Activated T-helper 1 cell treated with Interleukin-2 at 50 U/mL for 16 hours (primary cell): ENCODE data around the gene STX10.
A peak's percentile ranks its signal among the peaks of the same experiment; 100 is the strongest.

Experiments used
- DNase-seq: peaks from one replicate; pipeline ENCODE4 v3.0.0-alpha.2; 2020; ENCODE audit warnings: low read depth

STX10 gene

DNA sequence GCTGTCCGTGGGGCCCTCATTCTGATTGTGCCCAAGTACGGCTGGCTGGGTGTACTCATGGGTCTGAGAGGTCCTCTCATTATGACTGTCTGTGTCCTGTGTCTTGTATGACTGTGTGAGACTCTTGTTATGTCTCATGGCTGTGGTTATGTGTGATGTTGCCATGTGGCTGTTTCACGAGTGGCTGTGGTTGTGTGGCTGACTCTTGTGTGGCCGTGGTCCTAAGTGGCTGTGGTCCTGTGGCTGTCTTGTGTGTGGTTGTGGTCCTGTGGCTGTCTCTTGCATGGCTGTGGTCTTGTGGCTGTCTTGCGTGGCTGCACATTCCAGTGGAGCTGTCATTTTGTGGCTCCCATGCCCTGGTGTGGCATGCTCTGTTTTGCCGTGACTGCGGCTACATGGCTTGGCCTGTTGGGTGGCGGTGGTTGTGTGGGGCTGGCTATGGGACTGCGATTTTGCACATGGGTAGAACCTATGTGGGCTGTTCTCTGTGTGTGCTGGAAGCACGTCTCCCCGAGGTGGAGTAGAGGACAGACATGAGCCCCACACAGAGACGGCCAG, 50.1 kb downstream of the STX10 start:
- DNase-seq: peak; percentile 42

DNA sequence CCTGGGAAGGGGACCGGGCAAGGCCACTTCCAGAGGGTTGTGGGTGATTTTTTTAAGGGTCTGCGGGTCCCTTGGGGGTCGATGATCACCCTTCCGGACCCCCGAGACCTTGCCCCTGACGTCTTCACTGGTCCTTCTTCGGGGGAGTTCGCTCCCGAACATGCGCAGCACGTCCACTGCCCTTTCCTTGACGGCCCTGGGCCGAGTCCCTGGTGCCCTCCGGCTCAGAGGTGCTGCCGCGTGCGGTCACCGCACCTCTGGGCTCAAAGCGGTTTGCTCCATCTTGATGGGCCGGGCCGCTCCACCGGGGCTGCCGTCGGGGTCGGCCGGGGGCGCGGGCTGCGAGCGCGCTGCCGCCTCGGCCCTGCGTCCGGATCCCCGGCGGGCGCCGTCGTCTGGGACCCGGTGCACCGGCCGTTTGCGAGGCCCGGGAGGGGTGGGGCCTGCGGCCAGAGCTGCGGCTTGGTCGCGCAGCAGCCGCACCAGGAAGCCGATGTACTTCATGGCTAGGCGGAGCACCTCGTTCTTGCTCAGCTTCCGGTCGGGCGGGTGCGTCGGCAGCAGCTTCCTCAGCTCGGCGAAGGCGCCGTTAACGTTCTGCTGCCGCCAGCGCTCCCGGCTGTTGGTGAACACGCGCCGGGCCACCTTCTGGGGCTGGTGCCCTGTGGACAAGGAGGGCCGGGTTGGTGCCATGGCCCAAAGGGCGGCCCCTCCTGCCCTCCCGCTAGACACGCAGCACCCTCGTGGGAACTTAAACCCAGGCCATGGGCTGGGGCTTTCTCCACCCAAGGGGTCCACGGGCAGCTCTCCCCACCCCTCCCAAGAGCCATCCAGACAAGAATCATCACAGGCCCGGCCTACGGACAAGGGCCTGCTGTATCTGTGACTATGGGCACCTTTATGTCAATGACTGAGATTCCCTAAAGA, 50.8 kb downstream of the STX10 start:
- DNase-seq: peak; percentile 76

DNA sequence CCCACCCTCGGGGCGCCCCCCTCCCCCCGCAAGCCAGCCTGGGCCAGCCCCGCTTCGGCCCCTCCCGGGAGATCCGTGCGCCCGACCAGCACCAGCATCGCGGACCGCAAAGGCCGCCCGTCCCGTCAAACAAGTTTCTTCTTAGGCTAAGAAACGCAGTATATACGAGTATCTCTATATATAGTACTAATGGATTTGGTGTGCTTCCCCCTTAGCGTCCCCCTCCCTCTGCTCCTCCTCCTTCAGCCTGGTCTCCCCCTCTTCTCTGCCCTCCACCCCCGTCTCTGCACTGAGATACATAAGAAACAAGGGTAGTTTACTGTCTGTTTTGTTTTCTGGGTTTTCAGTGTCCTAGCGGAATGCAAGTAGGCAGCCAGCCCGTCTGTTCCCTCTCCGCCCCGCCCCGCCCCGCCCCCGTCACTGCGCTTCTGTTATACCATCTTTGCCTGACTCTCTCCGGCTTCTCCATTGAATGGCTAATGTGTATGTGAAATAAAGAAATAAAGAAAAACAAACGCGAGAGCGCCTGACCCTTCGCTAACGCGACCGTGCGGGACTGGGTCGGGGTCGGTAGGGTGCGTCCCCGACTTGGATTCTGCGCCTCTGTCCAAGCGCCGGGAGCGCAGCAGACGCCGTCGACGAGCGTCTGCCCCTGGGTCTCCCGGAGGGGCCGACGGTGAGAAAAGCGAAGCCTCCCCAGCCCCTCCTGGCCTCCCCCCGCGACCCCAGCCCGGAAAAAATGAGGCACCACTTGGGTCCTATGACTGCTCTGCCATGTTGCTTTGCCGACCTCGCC, 51.7 kb downstream of the STX10 start:
- DNase-seq: no peak

DNA sequence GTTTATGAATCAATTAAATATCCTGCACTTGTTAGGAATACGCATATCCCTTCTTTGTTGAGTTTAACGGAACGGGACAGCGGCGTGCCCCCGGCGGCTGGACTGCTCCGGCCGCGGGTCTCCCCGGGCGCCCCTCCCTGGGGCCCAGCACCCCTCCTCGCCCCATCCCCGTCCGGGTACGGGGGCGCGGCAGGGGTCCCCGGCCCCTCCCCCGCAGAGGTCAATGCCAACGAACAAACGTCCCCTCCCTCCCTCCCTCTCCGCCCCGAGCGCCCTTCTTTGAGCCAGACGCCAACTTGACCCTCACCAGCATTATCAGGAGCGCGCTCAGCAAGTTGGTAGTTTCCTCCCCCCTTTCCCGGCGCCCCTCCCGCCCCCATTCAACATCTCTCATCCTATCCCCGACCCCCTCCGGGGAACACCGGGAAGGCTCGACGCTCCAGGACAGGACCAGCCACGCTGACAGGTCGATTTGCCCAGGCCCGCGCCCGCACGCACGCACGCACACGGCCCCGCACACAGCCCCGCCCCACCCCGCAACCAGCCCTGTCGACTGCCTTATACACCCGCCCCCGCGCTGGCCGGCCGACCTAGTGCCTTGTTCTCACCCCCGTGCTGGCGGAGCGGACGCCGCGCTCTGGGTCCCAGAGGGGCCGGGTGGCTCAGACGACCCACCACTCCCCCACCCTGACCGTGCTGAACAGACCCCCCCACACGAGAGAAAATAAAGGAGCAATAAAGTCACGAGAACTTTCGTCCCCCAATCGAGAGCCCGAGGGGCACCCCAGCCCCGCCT, 52.5 kb downstream of the STX10 start:
- no peak for DNase-seq

DNA sequence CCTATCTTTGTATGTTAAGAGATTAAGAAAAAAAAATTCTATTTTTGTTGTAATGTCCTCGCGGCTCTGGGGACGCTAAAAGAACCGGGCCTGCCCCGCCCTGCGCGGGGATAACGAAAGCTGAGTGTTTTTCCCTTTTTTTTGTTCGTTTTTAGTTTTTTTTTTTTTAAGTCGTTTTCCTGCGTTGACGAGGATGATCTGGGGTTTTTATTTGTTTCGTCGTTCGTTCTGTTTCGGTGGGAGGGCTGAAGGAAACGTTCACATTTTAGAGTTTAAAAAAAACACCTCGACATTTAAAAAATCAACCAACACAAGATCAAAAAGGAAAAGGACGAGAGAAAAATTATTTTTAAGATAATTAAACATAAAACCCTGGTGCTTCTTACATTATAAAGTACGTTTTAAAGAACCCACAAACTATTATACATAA, 53.1 kb downstream of the STX10 start:
- DNase-seq: no peak

DNA sequence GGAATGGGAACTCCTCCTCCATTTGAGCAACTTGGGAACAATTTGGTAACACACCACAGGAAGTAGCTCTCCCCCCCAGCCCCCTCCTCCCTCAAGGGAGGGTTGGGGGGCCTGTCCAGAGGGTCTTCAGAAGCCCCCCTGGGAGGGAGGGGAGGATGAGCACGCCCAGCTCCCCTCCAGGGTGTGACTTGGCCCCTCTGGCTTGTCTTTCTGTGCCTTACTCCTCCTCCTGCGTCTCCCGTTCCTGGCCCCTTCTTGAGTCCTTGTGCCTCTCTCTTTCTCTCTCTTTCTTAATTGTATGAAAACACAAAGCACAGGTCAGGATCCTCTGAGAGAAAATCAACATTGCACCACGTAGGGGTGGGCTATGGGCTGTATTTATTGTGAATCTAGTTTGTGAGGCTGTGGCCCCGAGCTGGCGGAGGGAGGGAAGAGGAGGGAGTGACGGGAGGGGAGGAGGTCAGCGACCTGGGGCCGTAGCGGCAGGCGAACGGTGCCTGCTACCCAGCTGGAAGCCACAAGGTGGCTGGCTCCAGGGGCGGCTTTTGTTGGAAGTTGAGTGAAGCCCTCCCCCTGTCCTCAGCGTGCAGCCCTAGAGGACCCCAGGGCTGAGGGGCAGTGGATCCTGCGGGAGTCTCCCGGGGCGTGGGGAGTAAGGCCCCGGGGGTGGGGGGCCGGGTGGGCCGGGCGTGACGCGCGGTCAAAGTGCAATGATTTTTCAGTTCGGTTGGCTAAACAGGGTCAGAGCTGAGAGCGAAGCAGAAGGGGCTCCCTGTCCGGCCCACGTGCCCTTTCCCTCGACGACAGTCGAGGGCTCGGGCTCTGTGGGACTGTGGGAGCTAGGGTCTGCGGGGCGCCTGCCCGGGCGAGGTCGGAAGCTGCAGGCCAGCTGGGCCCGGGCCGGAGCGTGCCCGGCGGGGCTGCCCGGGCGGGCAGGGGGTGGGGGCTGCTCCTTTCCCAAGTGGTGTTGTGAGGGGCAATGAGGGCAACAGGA, 53.9 kb downstream of the STX10 start:
- DNase-seq: no peak

DNA sequence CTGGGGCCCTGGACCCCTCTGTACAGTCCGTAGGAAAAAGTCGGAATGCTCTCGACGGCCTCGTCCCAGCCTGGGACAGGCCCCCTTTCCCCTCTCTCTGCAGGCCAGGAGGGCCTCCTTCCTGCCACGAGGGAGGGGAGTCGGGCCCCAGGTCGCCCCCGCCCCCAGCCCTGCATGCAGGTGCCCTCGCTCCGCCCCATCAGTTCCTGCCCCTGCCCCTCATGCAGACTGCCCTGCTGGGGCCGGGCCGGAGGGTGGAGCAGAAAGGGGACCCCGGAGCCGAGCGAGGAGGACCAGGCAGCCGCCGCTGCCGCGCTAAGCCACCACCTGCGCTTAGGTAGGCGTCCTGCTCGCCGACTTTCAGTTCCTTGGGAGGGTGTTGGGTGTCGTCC, 54.8 kb downstream of the STX10 start:
- no peak for DNase-seq

DNA sequence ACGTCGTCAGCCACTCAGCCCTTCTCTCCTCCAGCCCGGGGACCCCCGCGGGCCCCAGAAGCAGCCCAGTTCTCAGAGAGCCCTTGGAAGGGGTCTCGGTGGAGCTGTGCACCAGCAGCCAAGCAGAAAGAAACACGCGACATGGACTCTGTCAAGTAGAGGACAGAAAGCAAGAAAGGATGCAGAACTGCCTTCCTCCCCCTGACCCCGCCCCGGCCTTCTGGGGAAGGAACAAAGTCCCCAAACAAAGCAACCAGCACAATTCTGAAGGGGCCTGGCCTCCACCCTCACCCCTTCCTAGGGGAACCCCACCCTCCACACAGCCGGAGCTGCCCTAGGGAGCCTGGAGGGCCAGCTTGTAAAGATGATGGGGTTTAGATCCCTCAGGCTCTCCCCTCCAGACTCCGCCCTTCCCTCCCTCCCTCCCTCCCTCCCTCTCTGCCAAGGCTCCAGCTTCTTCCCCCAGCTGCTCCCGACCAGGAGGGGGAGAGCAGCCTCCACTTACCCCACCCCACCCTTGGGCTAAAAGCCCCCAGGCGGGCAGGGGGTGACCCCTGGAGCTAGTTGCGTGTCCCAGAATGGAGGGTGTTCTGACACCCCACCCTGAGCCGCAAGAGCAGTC, 55.3 kb downstream of the STX10 start:
- DNase-seq: no peak

DNA sequence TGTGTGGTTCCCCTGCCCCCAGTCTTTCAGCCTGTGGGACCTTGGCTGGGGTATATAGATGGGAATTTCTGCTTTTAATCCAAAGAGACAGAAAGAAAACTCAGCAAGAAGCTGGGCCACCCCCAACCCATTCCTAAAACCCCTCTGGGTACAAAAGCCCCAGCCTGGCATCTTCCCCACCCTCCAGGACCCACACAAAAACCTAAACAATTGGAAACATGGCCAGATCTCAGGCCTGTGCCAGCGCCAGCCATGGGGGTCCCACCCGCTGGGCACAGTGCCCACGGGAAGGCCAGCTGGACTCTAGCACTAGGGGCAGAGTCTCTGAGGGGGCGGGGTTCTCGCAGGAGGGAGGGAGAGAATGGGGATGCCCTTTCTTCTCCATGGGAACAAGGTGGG, 56.1 kb downstream of the STX10 start:
- DNase-seq: no peak
